Central memory CD8-positive, alpha-beta T cell (primary cell): ENCODE data around the gene ASIC3.

Experiments used
- ATAC-seq: fragments of 150-1000 bp; cut with Tn5 transposase; replicated peaks from 2 replicates; pipeline ENCODE4 v1.10.0; 2022; ENCODE audit warnings: mild to moderate bottlenecking, moderate FRiP score, moderate number of reproducible peaks; ENCODE audit not compliant: poor library complexity, severe bottlenecking; ENCODE audit errors: extremely low read depth
- DNase-seq, 2 donors: peaks; one replicate each; pipeline ENCODE4 v3.0.0; 2021; ENCODE audit warnings: low spot score in 2 of 2
- H3K27ac Mint-ChIP-seq: one replicate; pipeline ENCODE4 v1.8.0; 2022; ENCODE audit warnings: low read depth, mild to moderate bottlenecking, moderate library complexity, mixed read lengths
- H3K27me3 Mint-ChIP-seq: one replicate; pipeline ENCODE4 v1.8.0; 2022; ENCODE audit warnings: mixed read lengths
- H3K36me3 Mint-ChIP-seq: one replicate; pipeline ENCODE4 v1.8.0; 2022; ENCODE audit warnings: mild to moderate bottlenecking, moderate library complexity, mixed read lengths; ENCODE audit not compliant: insufficient read depth
- H3K4me1 Mint-ChIP-seq: one replicate; pipeline ENCODE4 v1.8.0; 2022; ENCODE audit warnings: mixed read lengths
- H3K4me3 Mint-ChIP-seq: one replicate; pipeline ENCODE4 v1.8.0; 2022; ENCODE audit warnings: mild to moderate bottlenecking, moderate library complexity, mixed read lengths
- H3K9me3 Mint-ChIP-seq: one replicate; pipeline ENCODE4 v1.8.0; 2022; ENCODE audit warnings: mixed read lengths

Gene ASIC3

DNA sequence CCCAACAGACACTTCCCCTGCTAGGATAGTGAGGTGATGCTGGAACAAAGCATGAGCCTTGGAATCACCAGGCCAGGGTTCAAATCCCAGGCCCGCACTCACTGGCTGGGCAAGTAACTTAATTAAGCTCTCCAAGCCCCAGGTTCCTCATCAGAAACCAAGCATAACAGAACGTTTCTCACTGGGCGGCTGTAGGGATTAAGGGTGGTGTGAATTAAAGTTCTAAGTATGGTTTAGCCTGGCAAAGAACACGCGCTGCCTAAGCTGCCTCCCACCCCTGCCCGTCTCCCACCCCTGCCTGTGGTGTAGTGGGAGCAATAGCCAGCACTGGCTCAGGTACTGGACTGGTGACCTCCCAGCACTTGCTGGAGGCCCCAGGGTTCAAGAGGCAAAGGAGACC, 16.7 kb downstream of the ASIC3 start:
- H3K36me3 Mint-ChIP-seq = peaks cover 26% of the 10 kb centered on the region
- peaks cover 16% of the 10 kb centered on the region for H3K4me1 Mint-ChIP-seq
- H3K27me3 Mint-ChIP-seq = no peaks in the 10 kb centered on the region
- H3K9me3 Mint-ChIP-seq = no peaks in the 10 kb centered on the region
- no peak overlapping the region for H3K4me3 Mint-ChIP-seq
- no peak overlapping the region for H3K27ac Mint-ChIP-seq
- DNase-seq (no peak), ATAC-seq (no peak)

GRCh38 chr7:151065516-151065915, 17.2 kb downstream of the ASIC3 start:
- Mint-ChIP-seq H3K27ac (no peak overlapping the region), H3K9me3 (no peaks in the 10 kb centered on the region), H3K4me1 (peaks cover 16% of the 10 kb centered on the region), H3K36me3 (peaks cover 28% of the 10 kb centered on the region), H3K27me3 (no peaks in the 10 kb centered on the region), H3K4me3 (no peak overlapping the region)
- no peak for DNase-seq
- ATAC-seq = no peak

DNA sequence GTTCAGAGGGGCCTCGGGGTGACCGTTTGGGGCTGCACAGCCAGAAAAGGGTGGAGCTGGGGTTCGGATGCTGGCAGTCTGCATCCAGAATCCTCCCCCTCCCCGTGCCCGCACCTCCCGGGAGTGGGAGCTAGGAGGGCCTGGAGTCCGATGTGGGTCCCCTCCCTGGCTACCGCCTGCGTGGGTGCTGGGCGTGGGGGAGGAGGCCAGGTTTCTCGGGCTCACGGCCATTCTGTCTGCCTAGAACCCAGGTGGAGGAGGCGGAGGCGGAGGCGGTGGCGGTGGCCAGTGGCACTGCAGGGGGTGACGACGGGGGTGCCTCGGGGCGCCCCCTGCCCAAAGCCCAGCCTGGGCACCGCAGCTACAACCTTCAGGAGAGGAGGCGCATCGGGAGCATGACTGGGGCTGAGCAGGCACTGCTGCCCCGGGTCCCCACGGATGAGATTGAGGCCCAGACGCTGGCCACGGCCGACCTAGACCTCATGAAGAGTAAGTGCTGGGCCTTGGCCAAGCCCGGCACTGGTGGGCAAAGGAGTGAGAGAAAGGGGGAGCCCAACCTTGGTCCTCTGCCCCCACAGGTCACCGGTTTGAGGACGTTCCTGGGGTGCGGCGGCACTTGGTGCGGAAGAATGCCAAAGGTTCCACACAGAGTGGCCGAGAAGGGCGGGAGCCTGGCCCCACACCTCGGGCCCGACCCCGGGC, 18.1 kb downstream of the ASIC3 start:
- no peak overlapping the region for H3K27ac Mint-ChIP-seq
- H3K4me3 Mint-ChIP-seq = no peak overlapping the region
- peaks cover 28% of the 10 kb centered on the region for H3K36me3 Mint-ChIP-seq
- ATAC-seq (no peak), DNase-seq (no peak)
- H3K9me3 Mint-ChIP-seq = no peaks in the 10 kb centered on the region
- no peaks in the 10 kb centered on the region for H3K27me3 Mint-ChIP-seq
- H3K4me1 Mint-ChIP-seq = peaks cover 7% of the 10 kb centered on the region

GRCh38 chr7:151068069-151068773, 19.9 kb downstream of the ASIC3 start:
- Mint-ChIP-seq H3K4me3 (no peak overlapping the region), H3K27ac (no peak overlapping the region), H3K36me3 (peaks cover 34% of the 10 kb centered on the region), H3K4me1 (no peaks in the 10 kb centered on the region), H3K9me3 (no peaks in the 10 kb centered on the region), H3K27me3 (no peaks in the 10 kb centered on the region)
- ATAC-seq = no peak
- no peak for DNase-seq

- Mint-ChIP-seq H3K27me3 (no peaks in the 10 kb centered on the region), H3K4me3 (no peak overlapping the region), H3K36me3 (peaks cover 36% of the 10 kb centered on the region), H3K27ac (no peak overlapping the region), H3K4me1 (no peaks in the 10 kb centered on the region), H3K9me3 (no peaks in the 10 kb centered on the region)
- DNase-seq (no peak), ATAC-seq (no peak)
These were observed 21.7 kb downstream of the ASIC3 start for GRCh38 chr7:151069841-151070573.

GRCh38 chr7:151070574-151070960, 22.2 kb downstream of the ASIC3 start:
- Mint-ChIP-seq H3K36me3 (peaks cover 37% of the 10 kb centered on the region), H3K9me3 (no peaks in the 10 kb centered on the region), H3K27me3 (no peaks in the 10 kb centered on the region), H3K4me1 (no peaks in the 10 kb centered on the region), H3K27ac (no peak overlapping the region), H3K4me3 (no peak overlapping the region)
- no peak for ATAC-seq
- DNase-seq = no peak

DNA sequence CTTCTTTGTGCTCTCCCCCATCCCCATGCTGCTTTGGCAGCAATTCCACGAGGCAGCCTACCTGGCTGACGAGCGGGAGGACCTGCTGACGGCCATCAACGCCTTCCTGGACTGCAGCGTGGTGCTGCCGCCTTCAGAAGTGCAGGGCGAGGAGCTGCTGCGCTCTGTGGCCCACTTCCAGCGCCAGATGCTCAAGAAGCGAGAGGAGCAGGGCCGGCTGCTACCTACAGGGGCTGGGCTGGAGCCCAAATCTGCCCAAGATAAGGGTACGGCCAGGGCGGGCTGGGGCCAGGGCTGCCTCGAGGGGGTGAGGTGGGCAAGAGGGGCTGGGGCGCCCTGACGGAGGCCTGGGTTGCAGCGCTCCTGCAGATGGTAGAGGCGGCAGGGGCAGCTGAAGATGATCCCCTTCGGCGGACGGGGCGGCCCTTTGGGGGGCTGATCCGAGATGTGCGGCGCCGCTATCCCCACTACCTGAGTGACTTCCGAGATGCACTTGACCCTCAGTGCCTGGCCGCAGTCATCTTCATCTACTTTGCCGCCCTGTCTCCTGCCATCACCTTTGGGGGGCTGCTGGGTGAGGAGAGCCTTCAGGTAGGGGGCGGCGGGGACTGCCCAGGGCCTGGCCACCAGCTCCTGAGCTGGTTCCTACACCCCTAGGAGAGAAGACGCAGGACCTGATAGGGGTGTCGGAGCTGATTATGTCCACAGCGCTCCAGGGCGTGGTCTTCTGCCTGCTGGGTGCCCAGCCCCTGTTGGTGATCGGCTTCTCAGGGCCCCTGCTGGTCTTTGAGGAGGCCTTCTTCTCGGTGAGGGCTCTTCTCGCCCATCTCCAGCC, 22.9 kb downstream of the ASIC3 start:
- no peaks in the 10 kb centered on the region for H3K4me1 Mint-ChIP-seq
- H3K4me3 Mint-ChIP-seq = no peak overlapping the region
- H3K27me3 Mint-ChIP-seq = no peaks in the 10 kb centered on the region
- peaks cover 35% of the 10 kb centered on the region for H3K36me3 Mint-ChIP-seq
- H3K27ac Mint-ChIP-seq = no peak overlapping the region
- ATAC-seq = no peak
- no peaks in the 10 kb centered on the region for H3K9me3 Mint-ChIP-seq
- no peak for DNase-seq

- DNase-seq (no peak), ATAC-seq (no peak)
- Mint-ChIP-seq H3K36me3 (peaks cover 28% of the 10 kb centered on the region), H3K27me3 (no peaks in the 10 kb centered on the region), H3K4me3 (no peak overlapping the region), H3K27ac (no peak overlapping the region), H3K9me3 (no peaks in the 10 kb centered on the region), H3K4me1 (peaks cover 8% of the 10 kb centered on the region)
These were observed 25.7 kb downstream of the ASIC3 start for GRCh38 chr7:151073990-151074389.

GRCh38 chr7:151074817-151075661, 26.7 kb downstream of the ASIC3 start:
- DNase-seq = no peak
- Mint-ChIP-seq H3K4me1 (peaks cover 17% of the 10 kb centered on the region), H3K27ac (no peak overlapping the region), H3K36me3 (peaks cover 26% of the 10 kb centered on the region), H3K4me3 (no peak overlapping the region), H3K27me3 (no peaks in the 10 kb centered on the region), H3K9me3 (no peaks in the 10 kb centered on the region)
- no peak for ATAC-seq

DNA sequence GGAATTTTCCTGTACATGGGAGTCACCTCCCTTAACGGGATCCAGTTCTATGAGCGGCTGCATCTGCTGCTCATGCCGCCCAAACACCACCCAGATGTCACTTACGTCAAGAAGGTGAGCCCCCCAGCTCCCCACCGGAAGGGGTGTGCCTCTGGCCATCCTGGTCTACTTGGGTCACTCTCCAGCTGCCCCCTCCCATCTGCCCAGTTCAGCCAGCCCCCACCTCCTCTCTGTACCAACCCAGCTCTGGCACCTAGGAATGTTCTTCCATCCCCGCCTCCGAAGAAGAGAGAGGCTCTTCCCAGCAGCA, 27.3 kb downstream of the ASIC3 start:
- no peak for ATAC-seq
- peaks cover 25% of the 10 kb centered on the region for H3K36me3 Mint-ChIP-seq

GRCh38 chr7:151075978-151076426, 27.7 kb downstream of the ASIC3 start:
- H3K27ac Mint-ChIP-seq = no peak overlapping the region
- H3K4me1 Mint-ChIP-seq = peaks cover 19% of the 10 kb centered on the region
- no peak for DNase-seq
- no peaks in the 10 kb centered on the region for H3K9me3 Mint-ChIP-seq
- H3K4me3 Mint-ChIP-seq = no peak overlapping the region
- H3K36me3 Mint-ChIP-seq = peaks cover 26% of the 10 kb centered on the region
- no peaks in the 10 kb centered on the region for H3K27me3 Mint-ChIP-seq
- ATAC-seq = no peak

More for the DNA sequence above, 27.3 kb downstream of the ASIC3 start:
- Mint-ChIP-seq H3K9me3 (no peaks in the 10 kb centered on the region), H3K4me1 (peaks cover 19% of the 10 kb centered on the region), H3K4me3 (no peak overlapping the region), H3K27me3 (no peaks in the 10 kb centered on the region), H3K27ac (no peak overlapping the region)
- DNase-seq = no peak
